HG02588 (cell line): ENCODE data around the gene NECTIN3.
A peak's percentile ranks its signal among the peaks of the same experiment; 100 is the strongest.

Experiments used
- ATAC-seq: cut with Tn5 transposase; IDR thresholded peaks from one replicate; pipeline ENCODE4 v1.9.1; 2021; ENCODE audit warnings: mild to moderate bottlenecking, moderate library complexity; ENCODE audit not compliant: unreplicated experiment

Gene NECTIN3

DNA sequence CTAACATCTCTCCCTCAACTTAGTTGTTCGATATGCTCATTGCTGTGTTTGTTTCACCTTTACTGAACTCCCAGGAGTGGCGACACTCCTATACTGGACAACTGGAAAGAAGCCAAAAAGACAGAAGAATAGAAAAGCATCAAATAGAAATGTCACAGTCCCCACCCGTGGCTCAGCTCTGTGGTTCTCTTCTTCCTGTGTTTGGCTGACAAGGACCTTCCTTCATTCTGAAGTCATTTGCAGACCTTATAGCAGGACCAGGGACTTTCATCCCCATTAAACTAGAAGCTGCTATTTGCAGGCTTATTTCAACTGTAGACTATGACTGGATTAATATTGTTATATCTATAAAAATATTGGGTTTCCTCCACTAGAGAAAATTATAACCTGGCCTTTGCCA, 125.9 kb downstream of the NECTIN3 start:
- ATAC-seq, result no peak

DNA sequence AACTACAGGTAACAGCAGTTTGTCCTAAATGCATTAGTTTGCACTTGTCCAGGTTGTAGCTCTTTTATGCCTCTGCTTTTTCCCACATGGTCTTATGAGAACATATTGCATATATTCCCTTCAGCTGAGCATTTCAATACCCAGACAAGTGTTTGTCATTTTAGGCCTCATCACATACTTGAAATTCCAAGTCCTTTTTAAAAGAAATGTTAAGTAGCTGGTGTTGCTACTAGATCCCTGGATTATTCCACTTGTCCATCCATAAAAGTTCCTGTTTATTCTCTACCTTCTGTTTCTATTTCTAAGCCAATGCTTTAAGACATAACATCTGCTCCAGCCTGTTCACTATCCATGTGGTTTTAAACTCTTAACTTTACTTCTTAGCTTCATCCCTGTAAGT, 128.4 kb downstream of the NECTIN3 start:
- ATAC-seq, result no peak

DNA sequence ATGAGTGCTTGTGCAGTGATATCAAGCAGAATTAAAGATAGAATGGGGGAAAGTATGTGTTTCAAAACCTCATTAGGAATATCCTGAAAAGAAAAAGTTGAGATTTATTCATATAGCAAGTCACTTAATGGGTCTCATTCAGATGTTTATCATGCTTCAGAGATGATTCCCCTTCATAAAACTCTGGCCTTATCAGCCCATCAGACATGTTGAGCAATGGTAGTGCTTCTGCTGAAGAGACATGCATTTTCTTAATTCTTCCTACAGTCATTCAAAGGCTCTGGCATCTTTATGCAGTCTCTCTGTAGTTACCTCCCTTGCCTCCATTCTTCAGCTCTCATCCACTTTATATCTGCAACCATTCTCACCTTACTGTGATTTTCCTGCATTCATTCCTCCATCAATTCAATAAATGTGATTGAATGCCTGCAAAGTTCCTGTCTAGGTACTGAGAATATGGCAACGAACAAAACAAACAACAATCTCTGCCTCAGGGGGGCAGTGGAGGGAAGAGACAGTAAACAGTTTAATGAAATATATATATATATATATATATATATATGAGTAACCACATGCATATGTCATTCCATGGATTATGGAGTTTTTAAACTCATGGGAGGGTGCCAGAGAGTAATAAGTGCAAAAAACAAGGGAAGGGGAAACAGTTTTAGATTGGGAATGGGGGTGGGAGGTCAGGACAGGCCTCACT, 138.5 kb downstream of the NECTIN3 start:
- no peak for ATAC-seq

DNA sequence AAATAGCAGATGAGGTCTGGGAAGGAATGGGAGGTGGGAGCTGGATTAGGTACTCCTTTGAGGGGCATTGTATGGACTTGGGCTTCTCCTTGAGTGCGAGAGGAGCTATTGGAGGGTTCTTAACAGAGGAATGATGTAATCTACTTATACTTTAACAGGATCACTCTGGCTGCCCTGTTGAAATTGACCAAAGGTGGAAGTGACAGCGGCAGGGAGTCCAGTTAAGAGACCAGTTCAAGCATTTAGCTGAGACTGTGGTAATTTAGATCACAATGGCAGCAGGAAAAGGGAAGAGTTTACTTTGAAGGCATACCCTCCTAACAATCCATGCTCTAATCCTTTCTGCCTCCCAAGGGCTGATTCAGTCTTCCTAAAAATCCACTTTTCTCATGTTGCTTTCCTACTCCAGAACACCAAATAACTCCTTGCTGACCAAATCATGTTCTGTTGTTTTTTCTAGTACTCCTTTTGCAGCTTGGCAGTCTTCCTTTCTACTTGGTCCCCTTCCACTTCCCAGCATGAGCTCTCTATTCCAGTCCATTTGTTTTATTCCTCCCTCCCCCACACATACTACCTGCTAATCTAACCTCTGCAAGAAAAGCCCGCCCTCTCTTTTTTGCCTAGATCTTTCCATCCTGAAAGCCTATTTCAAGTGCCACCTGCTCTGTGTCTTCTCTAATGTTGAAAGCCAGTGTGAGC, 139.4 kb downstream of the NECTIN3 start:
- ATAC-seq, result no peak

DNA sequence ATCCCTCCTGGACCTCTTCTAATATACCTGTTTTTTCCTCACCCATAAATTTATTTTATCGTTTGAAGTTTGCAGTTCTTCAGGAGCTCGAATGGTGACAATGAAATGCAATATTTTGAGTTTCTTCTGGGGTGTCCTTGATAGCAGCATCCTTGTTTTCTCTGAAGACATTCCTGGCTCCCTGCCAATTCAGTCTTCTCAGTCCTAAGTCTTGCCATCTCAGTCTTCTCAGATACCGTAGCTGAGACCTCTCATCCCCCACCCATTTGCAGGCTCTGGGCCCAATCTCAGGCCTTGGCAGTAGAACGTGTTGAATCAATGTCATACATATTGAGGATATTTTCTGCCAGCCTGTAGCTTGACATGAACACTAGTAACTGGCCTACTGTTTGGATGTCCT, 140.9 kb downstream of the NECTIN3 start:
- ATAC-seq, result no peak

DNA sequence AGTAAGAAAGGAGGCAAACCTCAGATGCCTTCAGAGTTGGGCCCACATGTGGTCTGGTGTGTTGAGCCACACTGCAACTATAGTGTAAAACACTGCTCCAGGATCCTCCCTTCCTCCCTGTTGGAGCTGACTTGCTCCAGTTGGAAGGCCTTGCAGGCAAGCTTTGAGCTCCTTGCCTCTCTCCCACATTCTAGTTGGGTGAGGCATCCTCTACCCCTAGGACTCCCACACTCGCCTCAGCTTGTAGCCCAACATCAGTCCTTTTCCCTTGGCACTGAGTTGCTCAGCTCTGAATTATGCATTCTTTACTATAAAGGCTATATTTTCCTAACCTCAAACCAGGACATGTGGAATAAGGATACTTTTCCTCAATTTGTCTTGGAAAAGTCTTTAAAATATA, 143.9 kb downstream of the NECTIN3 start:
- ATAC-seq, result no peak

DNA sequence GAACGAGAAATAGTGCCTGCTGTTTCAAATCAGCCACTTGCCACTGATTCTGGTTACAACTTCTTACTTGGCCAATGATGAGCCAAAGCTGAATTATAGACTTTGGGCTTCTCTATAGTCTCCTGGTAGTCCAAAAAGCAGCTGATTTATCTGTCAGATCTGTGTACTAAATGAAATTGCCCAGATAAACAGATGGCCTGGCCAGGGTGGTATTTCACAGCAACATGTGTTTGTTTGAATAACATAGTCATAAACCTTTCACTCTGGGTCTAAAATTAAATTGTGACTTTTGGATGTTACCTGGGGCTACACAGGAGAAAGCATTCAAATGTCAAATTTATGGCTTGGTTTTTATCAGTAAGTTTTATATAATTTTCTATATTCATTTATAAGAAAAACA, 147.0 kb downstream of the NECTIN3 start:
- ATAC-seq, result no peak

DNA sequence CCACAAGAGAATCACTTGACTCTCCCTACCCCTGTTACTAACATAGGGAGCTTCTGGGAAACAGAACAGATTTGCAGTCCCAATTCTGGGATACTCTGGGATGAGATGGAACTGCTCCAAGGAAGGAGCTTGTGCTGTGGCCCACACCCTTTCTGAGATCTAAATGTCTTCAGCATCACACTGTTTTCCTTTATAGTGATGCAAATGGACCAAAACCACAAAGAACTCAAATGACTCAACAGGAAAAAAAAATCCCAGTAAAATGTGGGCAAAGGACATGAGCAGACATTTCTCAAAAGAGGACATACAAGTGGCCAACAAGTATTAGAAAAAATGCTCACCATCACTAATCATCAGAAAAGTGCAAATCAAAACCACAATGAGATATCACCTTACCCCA, 155.6 kb downstream of the NECTIN3 start:
- ATAC-seq, result no peak

DNA sequence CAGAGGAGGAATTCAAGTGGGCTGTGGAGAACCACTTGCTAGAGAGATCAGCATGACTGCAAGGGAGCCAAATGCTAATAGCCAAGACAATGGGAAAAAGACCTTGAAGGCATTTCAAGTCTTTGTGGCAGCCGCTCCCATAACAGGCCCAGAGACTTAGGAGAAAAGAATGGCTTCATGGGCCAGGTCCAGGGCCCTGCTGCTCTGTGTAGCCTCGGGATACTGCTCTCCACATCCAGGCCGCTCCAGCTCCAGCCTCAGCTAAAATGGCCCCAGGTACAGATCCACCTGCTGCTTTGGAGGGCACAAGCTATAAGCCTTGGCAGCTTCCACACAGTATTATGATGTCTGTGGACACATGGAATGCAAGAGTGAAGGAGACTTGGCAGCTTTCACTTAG, 157.7 kb downstream of the NECTIN3 start:
- no peak for ATAC-seq

DNA sequence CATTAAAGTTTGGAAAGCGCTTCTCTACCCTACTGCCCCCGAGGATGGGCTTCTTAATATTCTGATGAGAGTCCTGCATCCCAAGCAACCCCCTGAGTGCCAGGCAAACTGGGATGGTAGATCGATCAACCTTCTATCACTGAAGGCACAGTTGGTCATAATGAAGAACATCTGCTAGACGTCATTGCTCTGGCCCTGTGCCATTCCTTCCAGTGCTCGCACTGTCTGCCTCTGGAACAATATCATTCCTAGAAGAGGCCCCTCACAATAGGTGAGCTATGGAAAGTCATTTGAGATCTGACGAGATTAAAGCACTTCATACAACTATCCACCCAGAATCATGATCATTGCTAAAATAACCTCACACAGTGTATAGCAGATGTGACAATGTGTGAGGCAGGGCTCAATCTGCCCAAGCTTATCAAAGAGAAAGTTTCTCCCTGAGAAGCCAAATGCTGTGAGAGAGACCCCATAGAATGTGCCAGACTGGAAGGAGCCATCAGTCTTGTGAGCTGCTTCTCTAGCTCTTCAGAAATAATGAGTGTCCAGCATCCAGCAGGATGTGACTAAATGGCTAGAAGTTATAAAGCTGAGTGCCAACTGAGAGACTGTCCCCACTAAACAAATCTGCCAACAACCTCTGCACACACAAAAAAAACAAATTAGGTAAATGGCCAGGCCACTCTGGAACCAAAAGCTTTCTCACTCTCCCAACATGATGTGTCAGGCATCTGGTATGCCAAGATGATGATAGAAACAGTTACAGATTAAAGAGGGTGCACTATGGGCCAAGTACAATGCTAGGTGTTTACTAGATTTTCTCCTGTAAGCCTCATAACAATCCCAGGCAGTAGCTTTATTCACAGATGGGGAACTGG, 165.5 kb downstream of the NECTIN3 start:
- ATAC-seq, result no peak

DNA sequence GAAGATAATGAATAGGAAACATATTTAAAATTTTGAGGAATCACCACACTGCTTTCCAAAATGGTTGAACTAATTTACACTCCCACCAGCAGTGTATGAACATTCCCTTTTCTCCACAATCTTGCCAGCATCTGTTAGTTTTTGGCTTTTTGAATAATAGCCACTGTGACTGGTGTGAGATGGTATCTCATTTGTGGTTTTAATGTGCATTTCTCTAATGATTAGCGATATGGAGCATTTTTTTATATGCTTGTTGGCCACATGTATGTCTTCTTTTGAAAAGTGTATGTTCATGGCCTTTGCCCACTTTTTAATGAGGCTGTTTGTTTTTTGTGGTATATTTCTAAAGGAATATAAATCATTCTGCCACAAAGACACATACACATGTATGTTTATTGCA, 166.3 kb downstream of the NECTIN3 start:
- no peak for ATAC-seq

DNA sequence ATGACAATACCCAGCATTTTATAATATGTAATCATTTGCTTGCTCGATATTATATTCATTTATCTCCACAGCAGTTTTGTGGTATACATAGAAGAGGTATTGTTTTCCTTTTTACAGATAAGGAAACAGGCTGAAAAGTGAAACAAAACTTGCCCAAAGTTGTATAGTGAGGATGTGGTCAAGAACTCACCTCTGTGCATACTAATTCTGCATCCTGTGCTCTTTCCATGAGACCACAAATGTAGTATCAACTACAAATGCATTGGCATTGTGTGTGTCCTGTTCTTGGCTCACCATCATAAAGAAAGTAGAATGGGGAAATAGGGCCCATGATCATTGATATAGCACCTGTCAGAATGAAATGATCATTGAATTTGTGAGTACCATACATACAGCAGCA, 167.3 kb downstream of the NECTIN3 start:
- ATAC-seq, result peak; percentile 95

DNA sequence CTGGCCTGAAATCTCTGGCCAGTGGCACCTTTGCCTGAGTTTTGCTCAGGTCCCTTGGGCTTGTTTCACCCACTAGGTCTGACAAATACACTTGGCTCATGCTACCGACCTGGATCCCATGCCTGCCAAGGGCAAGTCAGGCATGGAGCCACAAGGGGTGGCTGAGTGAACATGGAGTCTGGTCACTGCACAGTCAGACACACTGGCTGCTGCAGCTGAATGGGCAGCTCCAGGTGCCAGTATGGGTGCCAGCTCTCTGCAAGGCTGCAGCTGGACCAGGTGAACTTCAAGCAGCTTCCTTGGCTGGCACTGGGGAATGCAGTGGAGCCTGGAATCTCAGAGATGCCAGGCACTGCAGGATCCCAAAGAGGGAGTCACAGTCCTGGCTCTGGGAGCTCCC, 170.3 kb downstream of the NECTIN3 start:
- no peak for ATAC-seq
